COR-L47 (cell line): ENCODE data around the gene NFE2.
"Not testable (repeated sequence)": the region's sequence is repeated elsewhere in the genome, so short reads cannot be mapped to it uniquely, and the experiment has no call there.

Source experiments
- DNase-seq: peaks from one replicate; lab custom pipeline; 2025; lab: John Stamatoyannopoulos, UW

NFE2 gene

GRCh38 chr12:54306925-54307741 is 6.3 kb upstream of the NFE2 start:
- DNase-seq = no peak

DNA sequence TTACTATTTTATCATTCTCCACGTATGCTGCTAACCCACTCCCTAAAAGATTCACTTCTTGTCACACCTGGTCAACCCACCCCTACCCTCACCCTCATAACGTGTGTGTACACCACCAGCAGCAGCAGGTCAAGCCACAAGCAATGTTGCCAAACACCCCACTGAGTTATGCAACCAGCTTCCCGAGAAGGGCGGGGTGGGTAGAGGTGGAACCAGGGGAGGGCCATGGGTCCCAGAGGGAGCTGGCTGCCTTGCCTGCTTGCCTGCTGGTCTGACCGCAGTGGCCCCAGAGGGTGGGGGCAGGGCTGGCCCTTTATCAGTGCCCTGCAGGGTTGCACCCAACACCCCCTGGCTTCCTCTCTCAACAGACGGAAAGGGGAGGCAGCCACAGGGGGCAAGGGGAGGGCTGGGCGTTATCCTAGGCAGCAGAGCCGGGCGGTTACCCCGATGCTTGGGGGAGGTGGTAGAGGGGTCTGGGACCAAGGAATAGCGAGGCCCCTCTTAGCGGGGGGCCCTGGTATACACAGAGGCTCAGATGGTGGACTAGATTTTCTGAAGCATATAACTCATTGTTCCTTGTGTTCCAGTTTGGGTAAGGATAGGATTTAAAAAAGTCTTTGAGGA is 3.5 kb upstream of the NFE2 start:
- no peak for DNase-seq

GRCh38 chr12:54303640-54304039 is 2.8 kb upstream of the NFE2 start:
- no peak for DNase-seq

- DNase-seq = no peak
Measured at GRCh38 chr12:54301428-54302048, 723 bp upstream of the NFE2 start.

DNA sequence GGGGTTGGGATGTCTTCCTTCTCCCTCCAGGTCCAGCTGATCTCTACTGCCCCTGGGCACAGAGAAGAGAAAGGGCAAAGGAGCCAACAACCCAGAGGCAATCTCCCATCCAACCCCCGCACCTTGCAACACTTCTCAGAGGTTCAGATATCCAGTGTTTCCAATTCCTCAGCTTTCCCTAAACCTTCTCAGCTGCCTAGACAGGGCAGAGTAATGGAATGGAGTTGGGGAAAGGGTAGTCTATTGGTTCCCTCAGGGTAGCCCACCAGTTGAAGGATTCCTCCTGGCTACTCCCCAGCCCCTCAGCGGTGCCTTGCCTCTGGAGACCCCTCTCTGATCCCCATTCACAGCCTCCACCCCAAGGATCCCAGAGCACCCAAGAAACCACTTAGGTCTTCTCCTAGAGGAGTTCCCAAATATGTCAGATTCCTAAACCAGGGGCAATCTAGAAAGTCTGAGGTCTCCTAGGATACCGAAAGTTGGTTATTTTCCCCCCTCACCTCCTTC is 537 bp downstream of the NFE2 start:
- DNase-seq = no peak

DNA sequence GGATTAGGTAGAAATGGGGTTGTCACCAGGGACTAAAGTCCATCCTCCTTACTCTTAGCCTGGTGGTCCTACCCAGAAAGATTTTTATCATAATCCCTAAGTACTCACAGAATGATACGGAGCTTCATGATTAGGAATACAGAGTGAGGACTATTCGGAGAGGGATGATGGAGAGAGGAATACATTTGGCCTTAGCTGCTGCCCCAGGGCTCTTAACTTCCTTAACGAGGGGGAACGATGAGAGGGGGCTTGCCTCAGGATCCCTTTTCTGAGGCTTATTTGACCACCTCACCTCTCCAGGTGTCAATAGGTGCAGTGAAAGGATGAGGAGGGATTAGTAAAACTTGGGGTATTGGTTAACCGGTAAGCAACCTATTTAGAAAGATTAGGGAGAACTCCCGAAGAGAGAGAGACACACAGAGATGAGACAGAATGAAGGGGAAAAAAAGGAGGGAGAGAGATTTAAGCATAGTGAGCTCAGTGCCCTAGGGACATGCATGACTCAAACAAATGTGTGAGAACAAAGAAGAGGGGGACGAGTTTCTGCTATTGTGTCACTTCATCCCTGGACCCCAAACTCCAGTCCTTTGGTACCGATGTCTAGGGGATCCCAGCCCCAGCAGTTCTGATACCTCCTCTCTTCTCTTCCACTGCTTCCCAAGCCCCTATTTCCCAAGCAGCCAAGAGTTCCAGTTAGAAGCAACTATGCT is 1.1 kb downstream of the NFE2 start:
- no peak for DNase-seq

DNA sequence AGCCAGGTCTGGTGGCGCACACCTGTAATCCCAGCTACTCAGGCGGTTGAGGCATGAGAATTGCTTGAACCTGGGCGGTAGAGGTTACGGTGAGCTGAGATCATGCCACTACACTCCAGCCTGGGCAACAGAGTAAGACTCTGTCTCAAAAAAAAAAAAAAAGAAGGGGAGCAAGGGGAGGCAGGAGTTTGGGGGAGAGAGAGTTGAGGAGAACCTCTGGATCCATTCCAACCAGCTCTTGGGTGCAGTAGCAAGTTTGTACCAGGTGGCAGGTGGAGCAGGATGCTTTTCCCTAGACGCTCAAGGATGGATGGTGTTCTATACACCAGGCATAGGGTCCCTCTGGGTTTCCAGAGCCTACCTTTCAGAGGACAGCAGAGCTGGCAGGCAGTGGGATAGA is 1.9 kb downstream of the NFE2 start:
- DNase-seq = no peak

DNA sequence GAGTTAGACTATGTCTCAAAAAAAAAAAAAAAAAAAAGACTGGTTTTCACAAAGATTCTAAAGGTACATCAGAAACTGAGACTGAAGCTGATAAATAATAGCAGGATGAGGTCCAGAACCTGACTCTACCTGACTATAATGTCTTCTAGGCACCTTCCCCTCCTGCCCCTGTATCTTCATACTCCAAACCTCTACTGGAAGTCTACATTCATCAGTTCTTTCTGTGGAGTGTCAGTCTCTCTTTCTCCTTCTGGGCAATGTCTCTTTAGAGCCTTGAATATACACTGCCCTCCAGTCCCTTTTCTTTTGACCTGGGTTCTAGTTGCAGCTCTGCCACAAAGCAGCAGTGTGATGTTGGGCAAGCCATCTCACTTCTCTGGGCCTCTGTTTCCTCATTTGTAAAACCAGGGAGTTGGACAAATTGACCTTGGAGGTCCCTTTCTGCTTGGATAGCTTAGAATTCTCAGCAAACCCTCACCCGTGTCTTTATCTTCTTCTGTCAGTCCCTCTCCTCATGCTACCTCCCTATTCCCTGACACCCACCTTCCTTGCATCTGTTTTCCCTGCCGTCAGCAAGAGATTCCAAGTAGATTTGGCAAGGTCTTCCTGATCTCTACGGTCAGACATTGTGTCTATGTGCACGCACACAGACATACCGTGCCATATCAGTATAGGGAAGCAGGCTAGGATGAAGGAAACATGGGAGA is 4.3 kb downstream of the NFE2 start:
- no peak for DNase-seq

- DNase-seq = no peak
Measured at GRCh38 chr12:54294953-54295566, 5.8 kb downstream of the NFE2 start.

GRCh38 chr12:54294152-54294952 is 6.5 kb downstream of the NFE2 start:
- peak; percentile 36 for DNase-seq

- DNase-seq = no peak
Measured at GRCh38 chr12:54292931-54293241, 7.9 kb downstream of the NFE2 start.

- no peak for DNase-seq
Measured at GRCh38 chr12:54292083-54292930, 8.5 kb downstream of the NFE2 start.

DNA sequence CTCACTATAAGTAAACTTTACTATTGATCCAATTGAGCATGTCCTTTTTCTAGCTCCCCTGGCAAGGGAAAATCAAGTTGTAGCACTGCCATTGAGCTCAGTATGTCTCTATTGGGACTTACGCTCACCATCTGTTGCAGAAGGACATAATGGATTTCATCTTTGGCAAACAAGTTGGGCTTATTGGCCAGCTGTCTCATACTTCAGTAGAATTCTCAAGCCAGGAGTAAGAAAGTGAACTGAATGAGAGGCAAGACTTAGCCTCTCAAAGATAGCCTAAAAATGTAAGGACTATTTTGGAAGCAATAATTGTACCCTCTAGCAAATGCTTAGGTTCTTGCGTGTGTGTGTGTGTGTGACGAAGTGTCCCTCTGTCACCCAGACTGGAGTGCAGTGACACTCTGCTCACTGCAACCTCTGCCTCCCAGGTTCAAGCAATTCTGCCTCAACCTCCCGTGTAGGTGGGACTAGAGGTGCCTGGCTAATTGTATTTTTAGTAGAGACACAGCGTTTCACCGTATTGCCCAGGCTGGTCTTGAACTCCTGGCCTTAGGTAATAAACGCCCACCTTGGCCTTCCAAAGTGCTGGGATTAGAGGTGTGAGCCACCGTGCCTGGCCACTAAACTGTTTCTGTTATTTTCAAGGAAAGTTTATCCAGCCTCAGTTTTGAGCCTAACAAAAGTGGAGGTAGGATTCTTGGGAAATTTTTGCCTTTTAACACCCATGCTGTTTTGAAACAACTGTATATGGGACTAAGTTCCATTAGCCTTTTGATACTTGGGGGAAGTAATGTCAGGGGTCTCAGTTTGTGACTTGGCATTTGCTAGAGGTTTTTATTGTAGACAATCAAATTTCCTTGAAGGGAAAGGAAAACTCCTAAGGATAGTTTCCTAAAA is 13.3 kb downstream of the NFE2 start:
- DNase-seq = no peak

- DNase-seq = no peak
Measured at GRCh38 chr12:54286042-54287030, 14.5 kb downstream of the NFE2 start.

- DNase-seq = no peak
Measured at GRCh38 chr12:54285150-54286041, 15.4 kb downstream of the NFE2 start.

GRCh38 chr12:54284070-54284780 is 16.6 kb downstream of the NFE2 start:
- not testable (repeated sequence) for DNase-seq
